Stomach (tissue), 4 donors: ENCODE results near the gene CRYAA.

Experiments used
- CTCF ChIP-seq, 7 experiments: fragments of 450-650 bp in 4 of 7; fragments of 200-600 bp in 3 of 7; sonication (generic) in 3 of 7; IDR thresholded peaks; one replicate each; pipeline ENCODE4 v1.5.1; 2016 to 2019; ENCODE audit warnings: antibody characterized with exemption in 7 of 7, control low read depth in 2 of 7, mild to moderate bottlenecking in 1 of 7
- EP300 ChIP-seq: sonication (generic); formaldehyde crosslinking; IDR thresholded peaks from one replicate; pipeline ENCODE4 v1.6.1; 2017; ENCODE audit warnings: antibody characterized with exemption
- POLR2A ChIP-seq, 4 donors: fragments of 450-650 bp; IDR thresholded peaks; one replicate each; pipeline ENCODE4 v1.6.1; 2016; ENCODE audit warnings: antibody characterized with exemption in 4 of 4, control low read depth in 2 of 4, mild to moderate bottlenecking in 1 of 4, moderate library complexity in 1 of 4
- POLR2AphosphoS5 ChIP-seq, 3 donors: sonication (generic); formaldehyde crosslinking; IDR thresholded peaks; one replicate each; pipeline ENCODE4 v1.6.1; 2016; ENCODE audit warnings: antibody characterized with exemption in 3 of 3

- no peak for TF ChIP-seq CTCF (IDR thresholded peaks at IDR 0.05)
- TF ChIP-seq EP300: no peak
- no peak for TF ChIP-seq POLR2A (IDR thresholded peaks at IDR 0.05)
- TF ChIP-seq POLR2AphosphoS5 (IDR thresholded peaks at IDR 0.05): no peak
Measured at GRCh38 chr21:43194303-43195120, 25.7 kb downstream of the CRYAA start.
